Retinal pigment epithelial cell (primary cell): ENCODE results near the gene PARM1.
A peak's percentile ranks its signal among the peaks of the same experiment; 100 is the strongest.

Experiments used
- DNase-seq: peaks from one replicate; pipeline ENCODE4 v3.0.0-alpha.2; 2010; ENCODE audit warnings: low read depth
- H3K4me3 ChIP-seq: 2 replicates; pipeline ENCODE4 v1.5.1; 2011; ENCODE audit warnings: mild to moderate bottlenecking, low read length, control low read depth, moderate library complexity
- TF ChIP-seq, protein P1 (sequence below): conservative IDR thresholded peaks from 2 replicates; pipeline ENCODE4 v1.5.1; 2011; ENCODE audit warnings: low read depth, low read length, control low read depth, inconsistent platforms

The PARM1 gene

DNA sequence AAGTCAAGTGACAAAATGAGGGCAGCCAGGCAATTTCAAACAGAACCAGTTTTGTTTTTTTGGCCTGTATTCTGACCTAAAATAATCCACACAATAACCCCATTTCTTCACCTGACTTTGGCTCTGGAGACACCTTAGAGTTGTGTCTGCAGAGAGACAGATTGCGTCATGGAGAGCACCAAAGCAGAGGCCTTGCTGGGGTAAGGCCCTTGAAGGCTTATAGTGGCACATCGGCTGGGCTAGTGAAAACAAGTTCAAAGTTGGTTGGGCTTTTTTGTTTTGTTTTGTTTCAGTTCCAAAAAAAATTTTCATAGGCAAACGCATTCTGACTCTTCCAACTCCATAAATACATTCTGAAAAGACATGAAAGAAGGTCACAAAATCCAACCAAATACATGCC lies 34.4 kb downstream of the PARM1 start:
- TF ChIP-seq, protein P1, sequence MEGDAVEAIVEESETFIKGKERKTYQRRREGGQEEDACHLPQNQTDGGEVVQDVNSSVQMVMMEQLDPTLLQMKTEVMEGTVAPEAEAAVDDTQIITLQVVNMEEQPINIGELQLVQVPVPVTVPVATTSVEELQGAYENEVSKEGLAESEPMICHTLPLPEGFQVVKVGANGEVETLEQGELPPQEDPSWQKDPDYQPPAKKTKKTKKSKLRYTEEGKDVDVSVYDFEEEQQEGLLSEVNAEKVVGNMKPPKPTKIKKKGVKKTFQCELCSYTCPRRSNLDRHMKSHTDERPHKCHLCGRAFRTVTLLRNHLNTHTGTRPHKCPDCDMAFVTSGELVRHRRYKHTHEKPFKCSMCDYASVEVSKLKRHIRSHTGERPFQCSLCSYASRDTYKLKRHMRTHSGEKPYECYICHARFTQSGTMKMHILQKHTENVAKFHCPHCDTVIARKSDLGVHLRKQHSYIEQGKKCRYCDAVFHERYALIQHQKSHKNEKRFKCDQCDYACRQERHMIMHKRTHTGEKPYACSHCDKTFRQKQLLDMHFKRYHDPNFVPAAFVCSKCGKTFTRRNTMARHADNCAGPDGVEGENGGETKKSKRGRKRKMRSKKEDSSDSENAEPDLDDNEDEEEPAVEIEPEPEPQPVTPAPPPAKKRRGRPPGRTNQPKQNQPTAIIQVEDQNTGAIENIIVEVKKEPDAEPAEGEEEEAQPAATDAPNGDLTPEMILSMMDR = no peak
- no peak for DNase-seq
- no peak overlapping the region for H3K4me3 ChIP-seq

DNA sequence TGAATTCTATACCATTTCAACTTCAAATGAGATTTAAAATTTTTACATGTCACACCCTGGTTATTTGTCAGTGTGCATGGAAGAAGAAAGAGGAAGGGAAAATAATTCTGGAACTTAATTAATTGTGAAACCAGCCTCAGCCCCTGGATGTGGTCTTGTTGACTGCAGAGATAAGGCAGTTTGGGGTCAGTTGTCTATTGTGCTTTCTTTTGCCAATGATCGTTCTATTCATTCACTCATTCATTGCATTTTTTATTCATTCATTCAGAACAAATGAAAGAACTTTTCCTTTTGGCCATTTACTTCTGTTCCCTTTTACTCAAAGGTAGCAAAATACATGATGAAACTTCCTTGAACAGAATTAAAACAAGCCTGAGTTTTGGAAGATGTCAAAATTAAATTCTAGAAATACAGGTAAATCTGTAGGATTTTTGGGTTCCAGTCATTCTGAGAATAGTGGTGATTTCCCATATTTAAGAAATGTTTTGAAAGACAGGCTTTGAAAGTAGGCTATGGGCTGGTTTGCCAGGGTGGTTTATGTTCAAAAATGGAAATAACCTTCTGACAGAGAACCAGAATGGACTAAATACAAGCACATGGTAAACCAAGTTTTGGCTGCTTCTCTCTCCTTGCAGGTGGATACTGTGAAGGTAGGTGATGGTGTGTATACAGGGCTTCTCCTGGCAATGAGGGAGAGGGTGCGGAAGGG lies 35.7 kb downstream of the PARM1 start:
- DNase-seq = no peak
- no peak overlapping the region for H3K4me3 ChIP-seq
- TF ChIP-seq, protein P1 = no peak

- TF ChIP-seq, protein P1 = peak; percentile 56
- peak; percentile 25 for DNase-seq
- no peak overlapping the region for H3K4me3 ChIP-seq
Observed at GRCh38 chr4:74969507-74970474, 36.9 kb downstream of the PARM1 start.

GRCh38 chr4:74970577-74970976 lies 37.7 kb downstream of the PARM1 start:
- H3K4me3 ChIP-seq = no peak overlapping the region
- no peak for DNase-seq
- TF ChIP-seq, protein P1 = no peak

- H3K4me3 ChIP-seq = no peak overlapping the region
- TF ChIP-seq, protein P1 = no peak
- no peak for DNase-seq
Observed at GRCh38 chr4:74971862-74972261, 38.9 kb downstream of the PARM1 start.

DNA sequence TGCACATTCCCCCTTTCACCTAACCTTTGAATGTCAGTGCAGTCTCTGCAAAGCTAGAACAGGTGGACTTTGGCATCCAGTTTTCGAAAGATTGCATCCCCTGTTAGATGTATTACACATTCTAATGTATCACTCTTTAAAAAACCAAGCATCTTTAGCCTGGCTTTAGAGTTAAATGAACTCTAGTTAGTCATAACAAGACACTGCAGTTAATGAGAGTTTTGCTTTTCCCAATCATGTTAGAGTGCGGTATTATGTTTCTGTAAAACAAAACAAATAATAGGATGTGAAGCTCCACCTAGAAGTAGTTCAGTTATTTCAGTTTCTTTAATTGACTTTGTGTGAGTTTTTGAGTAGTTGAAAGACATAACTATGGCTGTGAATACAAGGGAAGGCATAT lies 42.2 kb downstream of the PARM1 start:
- TF ChIP-seq, protein P1 = no peak
- no peak overlapping the region for H3K4me3 ChIP-seq
- DNase-seq = no peak
